ENCODE data around the gene C16orf78. TPM values are rescaled to one million over a fixed set of nuclear protein-coding genes. Genes with fewer than 3 reads are reported as not detected.

C16orf78 gene
- polyA plus RNA-seq, 1 donor (not counting 4 experiments of a cell fraction or from before 2014, with no cell fraction given), result not detected

DNA sequence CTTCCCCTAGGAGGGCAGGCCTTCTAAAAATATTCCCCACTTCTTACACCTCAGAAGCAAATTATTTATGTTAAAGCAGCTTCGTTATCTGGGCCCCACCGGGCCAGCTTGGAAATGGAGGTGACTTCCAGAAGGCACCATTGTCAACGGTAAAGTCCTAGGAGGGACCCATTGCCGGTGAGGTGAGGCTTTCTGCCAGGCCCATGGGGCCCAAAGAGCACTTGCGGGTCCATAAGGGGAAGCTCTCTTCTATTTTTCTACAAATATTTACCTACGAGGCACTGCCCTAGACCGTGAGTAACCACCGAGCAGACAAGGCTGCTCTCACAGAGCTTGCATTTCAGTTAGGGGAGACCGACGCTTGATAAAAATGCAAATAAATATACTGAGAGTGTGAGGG is 41.5 kb downstream of the C16orf78 start:
- H3K9ac ChIP-seq (ENCODE audit: control insufficient read depth, extremely low read depth, insufficient read depth, low read length), result no peak overlapping the region
- no peaks in the 10 kb centered on the region for H3K36me3 ChIP-seq (ENCODE audit: control insufficient read depth in 2 of 2, extremely low read depth in 1 of 2, insufficient read depth in 2 of 2, low read length in 2 of 2)
- TF ChIP-seq EZH2 (IDR thresholded peaks at IDR 0.05; ENCODE audit: low read length) (no peak), CTCF (optimal IDR thresholded peaks at IDR 0.05 in 1 of 3, IDR thresholded peaks at IDR 0.05 in 1 of 3, conservative IDR thresholded peaks at IDR 0.05 in 1 of 3; ENCODE audit: extremely low read depth in 1 of 3, insufficient read depth in 2 of 3, low read length in 3 of 3) (no peak)
- DNase-seq (ENCODE audit: low read depth, low spot score) (no peak), FAIRE-seq (no peak)
- H3K79me2 ChIP-seq (ENCODE audit: control insufficient read depth, insufficient read depth, low read length), result no peaks in the 10 kb centered on the region
- H4K20me1 ChIP-seq (ENCODE audit: control insufficient read depth, extremely low read depth, insufficient read depth, low read length), result no peaks in the 10 kb centered on the region
- H3K4me2 ChIP-seq (ENCODE audit: control insufficient read depth, extremely low read depth, insufficient read depth, low read depth, low read length), result no peak overlapping the region
- H3K9me1 ChIP-seq (ENCODE audit: control insufficient read depth, extremely low read depth, insufficient read depth, low read length), result no peaks in the 10 kb centered on the region
- H2AFZ ChIP-seq (ENCODE audit: control insufficient read depth, low read length), result no peak overlapping the region
- H3K27ac ChIP-seq (ENCODE audit: control insufficient read depth, insufficient read depth, low read length), result no peak overlapping the region
- no peaks in the 10 kb centered on the region for H3K27me3 ChIP-seq (ENCODE audit: control insufficient read depth, extremely low read depth, insufficient read depth, low read length)
- no peaks in the 10 kb centered on the region for H3K4me1 ChIP-seq (ENCODE audit: control insufficient read depth, extremely low read depth, insufficient read depth, low read length)
- dilution Hi-C loops (cut with MboI; ENCODE audit: extremely low pct_ligation_motif_present, low sequenced_read_pairs), result no loop called here
- no peak overlapping the region for H3K4me3 ChIP-seq (ENCODE audit: control insufficient read depth in 2 of 3, extremely low read depth in 1 of 3, insufficient read depth in 2 of 3, low read depth in 1 of 3, low read length in 3 of 3)
- H3K9me3 ChIP-seq (ENCODE audit: control insufficient read depth, low read depth, low read length), result no peaks in the 10 kb centered on the region

- Histone ChIP-seq H3K36me3 (ENCODE audit: control insufficient read depth in 2 of 2, extremely low read depth in 1 of 2, insufficient read depth in 2 of 2, low read length in 2 of 2) (no peaks in the 10 kb centered on the region), H2AFZ (ENCODE audit: control insufficient read depth, low read length) (no peak overlapping the region), H4K20me1 (ENCODE audit: control insufficient read depth, extremely low read depth, insufficient read depth, low read length) (no peaks in the 10 kb centered on the region), H3K9me1 (ENCODE audit: control insufficient read depth, extremely low read depth, insufficient read depth, low read length) (no peaks in the 10 kb centered on the region), H3K9ac (ENCODE audit: control insufficient read depth, extremely low read depth, insufficient read depth, low read length) (no peak overlapping the region), H3K4me1 (ENCODE audit: control insufficient read depth, extremely low read depth, insufficient read depth, low read length) (no peaks in the 10 kb centered on the region), H3K27ac (ENCODE audit: control insufficient read depth, insufficient read depth, low read length) (no peak overlapping the region), H3K4me2 (ENCODE audit: control insufficient read depth, extremely low read depth, insufficient read depth, low read depth, low read length) (no peak overlapping the region), H3K4me3 (ENCODE audit: control insufficient read depth in 2 of 3, extremely low read depth in 1 of 3, insufficient read depth in 2 of 3, low read depth in 1 of 3, low read length in 3 of 3) (no peak overlapping the region), H3K27me3 (ENCODE audit: control insufficient read depth, extremely low read depth, insufficient read depth, low read length) (no peaks in the 10 kb centered on the region), H3K79me2 (ENCODE audit: control insufficient read depth, insufficient read depth, low read length) (no peaks in the 10 kb centered on the region), H3K9me3 (ENCODE audit: control insufficient read depth, low read depth, low read length) (no peaks in the 10 kb centered on the region)
- TF ChIP-seq CTCF (optimal IDR thresholded peaks at IDR 0.05 in 1 of 3, IDR thresholded peaks at IDR 0.05 in 1 of 3, conservative IDR thresholded peaks at IDR 0.05 in 1 of 3; ENCODE audit: extremely low read depth in 1 of 3, insufficient read depth in 2 of 3, low read length in 3 of 3), result no peak
- no peak for TF ChIP-seq EZH2 (IDR thresholded peaks at IDR 0.05; ENCODE audit: low read length)
- DNase-seq (ENCODE audit: low read depth, low spot score) (no peak), FAIRE-seq (no peak)
- dilution Hi-C loops (cut with MboI; ENCODE audit: extremely low pct_ligation_motif_present, low sequenced_read_pairs), result no loop called here
These were observed 42.5 kb downstream of the C16orf78 start for GRCh38 chr16:49416001-49416675.

Measured in keratinocyte (primary cell).